GM19328 (cell line): ENCODE measurements around the gene SCTR.

Experiments used
- ATAC-seq: cut with Tn5 transposase; IDR thresholded peaks from one replicate; pipeline ENCODE4 v1.9.1; 2021; ENCODE audit warnings: mild to moderate bottlenecking, moderate library complexity; ENCODE audit not compliant: unreplicated experiment

SCTR gene

DNA sequence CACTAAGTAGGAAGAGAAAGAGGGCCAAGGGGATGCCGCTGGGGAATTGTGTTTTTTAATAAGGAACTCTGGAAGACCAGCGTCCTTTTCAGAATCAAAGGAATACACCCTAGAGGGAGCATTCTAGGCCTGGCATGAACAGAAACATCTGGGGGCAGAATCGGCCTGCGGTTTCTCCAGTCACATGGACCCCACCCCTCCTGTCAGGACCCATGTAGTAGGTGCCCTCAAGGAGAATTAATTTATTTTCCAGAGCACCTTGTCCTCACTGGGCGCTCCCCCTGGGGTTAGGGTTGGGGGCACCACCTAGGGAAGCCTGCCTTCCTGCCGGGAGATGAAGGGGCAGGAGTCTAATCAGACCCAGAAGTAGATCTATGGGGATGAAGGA is 48.4 kb downstream of the SCTR start:
- ATAC-seq = no peak

DNA sequence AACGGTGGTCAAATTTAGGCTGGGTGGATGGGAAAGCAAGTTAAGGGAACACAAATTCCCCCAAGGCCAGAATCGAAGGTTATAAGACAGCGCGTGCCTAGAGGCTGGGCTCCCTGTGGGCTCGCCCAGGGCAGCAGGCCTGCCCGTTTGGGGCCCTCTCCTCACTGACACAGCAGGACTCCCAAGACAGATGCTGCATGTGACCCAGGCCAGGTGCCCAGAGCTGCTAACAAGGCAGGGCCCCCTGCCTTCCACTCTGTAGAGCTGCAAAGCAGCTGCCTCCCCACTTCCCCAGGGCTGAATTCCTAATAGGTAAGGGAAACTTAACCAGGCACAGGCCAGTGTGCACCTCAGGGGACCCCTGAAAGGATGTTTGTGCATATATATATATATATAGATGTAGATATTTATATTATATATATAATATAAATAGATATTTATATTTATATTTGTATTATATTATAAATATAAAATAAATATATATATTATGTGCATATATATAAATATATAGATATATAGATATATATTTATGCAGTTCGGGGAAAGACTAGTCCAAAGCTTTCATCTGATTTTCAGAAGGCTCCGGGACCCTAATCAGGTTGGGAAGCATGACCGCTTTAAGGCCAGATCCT is 48.9 kb downstream of the SCTR start:
- ATAC-seq = no peak

DNA sequence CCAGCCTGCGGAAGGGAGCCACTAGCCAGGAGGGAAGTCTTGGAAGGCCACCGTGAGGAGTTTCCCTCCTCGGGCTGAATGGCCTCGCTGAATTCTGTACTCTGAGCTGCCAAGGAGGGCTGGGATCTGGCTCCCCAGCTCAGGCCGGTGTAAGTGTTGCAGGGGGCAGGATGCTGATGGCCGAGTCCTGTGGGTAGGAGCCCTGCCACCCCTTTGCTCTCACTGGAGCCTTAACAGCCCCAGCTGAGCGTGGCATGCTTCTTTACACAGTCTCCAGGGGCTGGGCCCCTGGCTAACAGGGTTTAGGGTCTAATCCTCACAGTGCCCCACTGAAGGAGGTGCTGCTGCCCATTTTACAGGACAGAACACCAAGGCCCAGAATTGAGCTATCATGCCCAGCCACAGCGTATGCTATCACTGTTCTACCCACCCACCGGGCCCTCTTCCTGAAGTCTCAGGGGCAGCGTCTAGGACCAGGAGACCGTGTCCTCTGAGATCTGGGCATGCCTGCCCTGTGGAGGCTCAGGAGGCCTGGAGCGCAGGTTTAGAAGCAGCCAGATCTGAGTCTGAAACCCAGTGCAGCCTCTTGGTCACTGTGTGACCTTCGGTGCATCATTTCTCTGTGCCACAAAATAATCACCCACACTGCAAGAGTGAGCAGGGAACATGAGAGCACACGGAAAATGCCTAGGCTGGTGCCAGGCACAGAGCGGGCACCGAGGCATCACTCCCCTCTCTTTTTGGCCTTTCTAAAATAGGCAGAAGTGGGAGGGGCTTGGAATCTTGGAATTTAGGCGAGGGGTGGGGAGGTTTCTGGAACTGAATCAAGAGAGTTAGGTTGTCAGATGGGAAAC is 49.7 kb downstream of the SCTR start:
- no peak for ATAC-seq

DNA sequence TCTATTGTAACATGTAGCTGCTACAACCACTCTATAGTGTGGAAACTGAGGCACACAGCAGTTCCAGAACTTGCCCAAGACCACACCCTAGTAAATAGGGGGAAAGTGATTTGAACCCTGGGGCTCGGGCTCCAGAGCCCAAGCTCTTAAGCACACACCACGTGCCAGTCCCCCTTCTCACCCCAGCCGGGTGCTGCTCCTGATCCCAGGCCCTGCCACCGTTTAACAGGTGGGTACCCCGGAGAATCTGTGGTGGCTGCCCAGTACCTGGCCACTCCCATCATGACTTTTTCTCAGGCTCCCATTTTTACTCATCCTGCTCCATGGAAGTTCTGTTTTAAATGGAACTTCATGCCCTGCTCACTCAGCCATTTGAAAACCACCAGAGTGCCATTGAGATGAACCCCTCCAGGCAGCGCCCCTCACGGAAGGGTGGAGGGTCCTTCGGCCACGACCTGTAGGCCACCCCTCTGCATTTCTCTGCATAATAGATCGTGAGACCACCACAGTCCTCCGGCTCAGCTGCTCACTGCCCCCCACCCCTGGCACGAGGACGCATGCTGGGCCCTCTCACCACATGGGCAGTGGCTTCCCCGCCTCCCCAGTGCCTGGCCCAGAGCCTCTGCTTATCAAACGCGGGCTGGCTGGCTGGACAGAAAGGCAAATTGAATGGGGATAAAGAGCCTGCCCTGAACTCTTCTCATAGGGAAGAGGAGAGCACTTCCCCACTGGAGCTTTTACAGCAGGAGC is 50.5 kb downstream of the SCTR start:
- no peak for ATAC-seq

DNA sequence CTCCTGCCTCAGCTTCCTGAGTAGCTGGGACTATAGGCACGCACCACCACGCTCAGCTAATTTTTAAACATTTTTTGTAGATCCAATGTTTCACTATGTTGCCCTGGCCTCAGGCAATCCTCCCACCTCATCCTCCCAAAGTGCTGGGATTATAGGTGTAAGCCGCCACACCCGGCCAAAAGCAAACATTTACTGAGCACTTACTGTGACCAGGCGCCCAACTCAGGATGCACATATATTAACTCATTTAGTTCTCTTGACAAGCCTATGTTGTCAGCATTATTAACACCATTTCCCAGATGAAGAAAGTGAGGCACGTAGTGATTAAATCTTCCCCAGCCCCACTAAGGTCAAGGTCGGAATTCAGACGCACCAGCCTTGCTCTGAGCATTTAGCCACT is 51.5 kb downstream of the SCTR start:
- ATAC-seq = no peak

DNA sequence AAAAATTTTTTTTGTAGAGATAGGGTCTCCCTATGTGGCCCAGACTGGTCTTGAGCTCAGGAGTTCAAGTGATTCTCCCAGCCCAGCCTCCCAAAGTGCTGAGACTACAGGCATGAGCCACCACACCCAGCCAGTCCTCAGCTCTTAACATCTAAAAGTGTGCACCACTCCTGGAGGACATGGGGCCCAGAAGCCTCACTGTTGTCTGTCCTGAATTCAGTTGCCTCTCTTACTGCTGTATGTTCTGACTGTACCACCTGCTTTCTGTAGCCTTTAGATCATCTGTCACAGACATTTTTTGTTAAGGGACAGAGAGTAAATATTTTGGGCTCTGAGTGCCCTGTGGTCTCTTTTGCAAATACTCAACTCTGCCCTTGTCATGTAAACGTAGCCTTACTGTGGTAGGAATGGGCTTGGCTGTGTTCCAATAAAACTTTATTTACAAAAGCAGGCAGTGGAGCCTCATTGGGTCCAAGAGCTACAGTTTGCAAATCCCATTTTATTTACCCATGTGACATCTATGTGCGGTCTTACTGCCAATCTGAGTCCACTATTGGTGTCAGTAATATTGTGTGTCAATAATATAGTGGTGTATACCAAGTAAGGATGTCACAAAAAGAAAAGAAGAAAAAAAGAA is 54.5 kb downstream of the SCTR start:
- ATAC-seq = no peak

DNA sequence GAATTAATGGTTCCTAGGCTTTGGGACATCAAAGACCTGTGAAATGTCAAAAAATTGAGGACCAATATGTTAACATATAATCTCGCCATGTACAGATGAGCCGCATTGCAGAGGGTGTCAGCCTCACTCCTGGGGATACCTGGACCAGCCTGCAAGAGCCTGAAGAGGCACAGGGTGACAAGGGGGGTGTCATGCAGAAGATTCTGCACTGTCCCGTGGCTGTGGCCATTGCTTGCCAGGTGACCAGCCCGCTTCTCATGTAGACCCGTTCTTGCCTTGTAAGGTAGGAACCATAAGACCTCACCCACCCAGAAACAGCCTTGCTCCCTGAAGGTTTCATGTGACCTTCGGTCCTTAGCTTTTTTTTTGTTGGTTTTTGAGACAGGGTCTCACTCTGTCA is 55.2 kb downstream of the SCTR start:
- no peak for ATAC-seq

DNA sequence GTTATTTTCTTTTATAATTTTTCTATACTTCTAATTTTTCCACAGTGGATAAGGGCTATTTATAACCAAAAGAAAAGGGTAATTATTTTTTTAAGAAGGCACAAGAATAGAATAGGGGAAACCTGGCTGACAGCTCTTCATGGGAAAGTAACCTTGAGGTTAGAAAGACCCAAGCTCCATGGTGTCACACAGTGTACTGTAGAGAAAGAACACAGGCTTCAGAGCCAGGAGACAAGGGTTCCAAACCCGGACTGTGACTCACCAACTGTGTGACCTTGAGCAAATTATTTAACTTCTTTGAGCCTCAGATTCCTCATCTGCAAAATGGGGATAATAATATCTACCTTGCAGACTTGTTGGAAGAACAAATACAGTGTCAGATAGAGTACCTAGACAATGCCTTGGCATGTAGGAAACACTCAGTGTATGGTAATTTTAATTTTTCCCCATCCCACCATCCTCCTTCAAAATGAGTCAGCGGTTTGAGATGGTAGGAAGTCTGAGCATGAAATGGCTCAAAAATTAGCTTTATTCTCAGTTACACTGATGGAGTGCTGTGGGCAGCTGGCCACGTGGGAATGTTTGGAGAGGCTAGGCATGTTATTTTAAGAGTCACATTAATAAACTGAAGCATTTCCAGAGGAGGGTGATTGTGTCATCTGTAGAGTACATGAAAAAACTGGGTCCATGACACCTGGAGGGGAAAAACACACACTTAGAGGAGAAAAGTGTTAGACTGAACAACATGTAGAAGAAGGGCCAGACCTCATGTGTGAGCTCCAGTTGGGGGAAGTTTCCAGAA is 55.9 kb downstream of the SCTR start:
- ATAC-seq = no peak

DNA sequence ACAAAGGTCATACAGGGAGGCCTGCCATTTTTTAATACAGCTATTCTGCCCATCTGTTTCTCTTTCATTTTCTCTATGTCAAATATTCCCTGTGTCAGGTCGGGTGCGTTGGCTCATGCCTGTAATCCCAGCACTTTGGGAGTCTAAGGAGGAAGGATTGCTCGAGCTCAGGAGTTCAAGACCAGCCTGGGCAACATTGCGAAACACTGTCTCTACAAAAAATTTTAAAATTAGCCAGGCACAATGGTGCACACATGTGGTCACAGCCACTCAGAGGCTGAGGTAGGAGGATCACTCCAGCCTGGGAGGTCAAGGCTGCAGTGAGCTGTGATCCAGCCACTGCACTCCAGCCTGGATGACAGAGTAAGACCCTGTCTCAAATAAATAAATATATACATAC is 57.9 kb downstream of the SCTR start:
- no peak for ATAC-seq

DNA sequence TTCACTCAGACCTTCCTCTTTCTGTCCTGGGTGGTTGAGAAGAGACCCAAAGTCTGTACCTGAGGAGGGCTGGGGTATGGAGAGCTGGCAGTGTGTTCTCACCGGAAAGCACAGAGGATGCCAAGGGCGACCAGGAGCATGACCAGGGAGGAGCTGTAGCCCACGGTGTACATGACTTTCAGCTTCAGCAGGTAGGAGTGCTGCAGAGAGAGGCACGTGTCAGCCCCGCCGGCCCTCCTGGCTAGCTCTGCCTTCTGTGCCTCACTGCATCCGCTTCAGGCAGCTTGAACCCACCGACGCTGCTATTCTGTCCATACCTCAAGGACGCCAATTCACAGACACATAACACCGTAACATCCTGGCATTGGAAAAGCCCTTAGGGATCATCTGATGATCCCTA is 58.6 kb downstream of the SCTR start:
- ATAC-seq = no peak

DNA sequence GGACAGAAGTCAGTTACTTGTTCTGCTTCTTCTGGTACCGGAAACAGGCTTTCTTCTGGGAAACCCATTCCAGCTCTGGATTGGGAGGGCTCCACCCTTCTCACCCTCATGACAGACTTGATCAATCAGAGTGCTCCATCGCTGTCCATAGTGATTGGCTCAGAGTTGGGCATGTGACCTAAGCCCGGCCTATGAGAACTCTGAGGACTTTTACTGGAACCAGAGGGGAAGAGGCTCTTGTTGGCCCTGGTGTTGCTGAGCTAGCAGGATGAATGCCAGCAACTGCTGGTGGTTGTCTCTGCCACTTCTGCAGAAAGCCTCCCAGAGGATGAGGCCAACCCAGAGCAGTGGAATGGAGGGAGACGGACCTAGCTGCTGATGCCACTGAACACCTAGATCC is 59.3 kb downstream of the SCTR start:
- no peak for ATAC-seq

DNA sequence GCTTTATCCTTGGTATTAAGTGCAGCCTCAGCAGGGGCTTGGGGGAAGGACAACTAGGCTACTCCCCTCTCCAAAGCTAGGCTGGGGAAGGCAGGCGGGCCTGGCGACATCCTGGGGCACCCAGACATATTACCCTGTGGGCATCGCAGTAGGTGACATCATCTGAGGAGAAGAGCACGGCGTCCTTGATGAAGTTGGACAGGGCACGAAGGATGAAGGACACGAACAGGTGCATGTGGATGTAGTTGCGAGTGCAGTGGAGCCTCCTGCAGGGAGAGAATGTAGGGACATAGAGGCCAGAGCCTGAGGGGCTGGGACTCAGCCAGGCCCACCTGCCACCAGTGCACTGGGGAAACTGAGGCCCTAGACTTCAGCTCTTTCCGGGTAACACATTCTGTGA is 60.3 kb downstream of the SCTR start:
- no peak for ATAC-seq

DNA sequence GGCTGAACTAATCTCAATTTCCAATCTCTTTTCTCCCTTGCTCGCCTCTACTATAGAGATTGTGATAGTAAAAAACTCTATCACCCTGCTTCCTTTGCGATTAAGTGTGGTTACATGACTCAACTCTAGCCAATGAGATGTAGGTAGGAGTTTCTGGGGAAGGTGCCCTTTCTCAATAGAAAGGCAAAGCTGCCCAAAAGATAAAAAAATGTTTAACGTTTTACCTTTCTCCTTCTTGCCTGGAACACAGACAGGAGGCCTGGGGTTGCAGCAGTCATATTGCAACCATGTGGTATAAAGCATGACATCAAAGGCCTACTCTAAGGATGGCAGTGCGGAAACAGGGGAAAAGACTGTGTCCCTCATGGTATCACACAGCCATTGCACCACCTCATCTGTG is 61.1 kb downstream of the SCTR start:
- no peak for ATAC-seq

DNA sequence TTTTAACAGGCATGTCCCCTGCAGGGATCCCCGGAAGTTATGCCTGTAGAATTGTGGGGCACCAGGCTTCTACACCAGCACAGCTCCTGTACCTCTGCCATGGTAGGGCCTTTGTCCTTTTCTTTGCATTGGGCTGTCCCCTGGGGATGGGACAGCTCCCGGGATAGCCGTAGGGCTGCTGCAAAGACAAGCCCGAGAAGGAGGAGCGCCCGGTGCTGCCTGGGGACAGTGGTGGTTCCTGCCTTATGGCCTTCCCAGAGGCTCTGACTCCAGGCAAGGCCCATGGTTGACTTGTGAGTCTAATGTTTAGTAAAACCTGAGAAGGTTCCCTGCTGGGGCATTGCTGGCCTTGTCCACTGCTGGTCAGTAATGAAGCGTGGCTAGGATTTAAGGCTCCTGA is 61.7 kb downstream of the SCTR start:
- no peak for ATAC-seq

DNA sequence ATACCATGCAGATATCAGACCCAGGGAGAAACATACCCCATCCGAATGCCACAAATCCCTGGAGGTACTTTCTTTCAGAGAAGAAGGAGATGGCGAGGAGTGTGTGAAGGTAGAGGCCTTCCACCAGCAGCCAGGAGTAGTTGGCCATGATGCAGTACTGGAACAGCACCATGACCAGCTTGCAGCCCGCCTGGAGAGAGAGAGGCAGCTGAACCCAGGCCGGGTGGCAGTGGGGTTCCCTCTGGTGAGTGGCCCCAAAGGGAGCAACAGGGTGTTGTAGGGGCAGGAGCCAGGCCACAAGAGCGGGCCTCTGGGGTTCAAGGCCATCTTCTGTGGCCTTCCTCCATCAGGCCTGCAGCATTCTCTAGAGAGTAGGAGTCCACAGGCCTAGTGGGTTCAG is 62.5 kb downstream of the SCTR start:
- ATAC-seq = no peak

DNA sequence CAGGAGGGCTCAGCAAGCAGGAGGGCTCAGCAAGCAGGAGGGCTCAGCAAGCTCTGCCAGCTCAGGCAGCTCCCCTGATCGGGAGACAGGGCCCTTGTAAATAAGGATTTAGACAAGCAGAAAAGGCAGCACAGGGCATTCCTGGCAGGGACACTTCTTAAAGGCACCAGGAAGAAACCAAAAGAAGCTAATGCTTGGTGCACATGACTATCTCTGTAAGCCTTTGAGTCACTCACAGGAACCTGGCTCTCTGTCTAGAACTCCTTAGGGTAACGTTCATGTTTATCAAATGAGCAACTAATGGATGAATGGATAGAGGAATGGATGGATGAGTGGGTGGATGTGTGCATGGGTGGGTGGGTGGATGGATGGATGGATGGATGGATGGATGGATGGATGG is 64.2 kb downstream of the SCTR start:
- no peak for ATAC-seq

DNA sequence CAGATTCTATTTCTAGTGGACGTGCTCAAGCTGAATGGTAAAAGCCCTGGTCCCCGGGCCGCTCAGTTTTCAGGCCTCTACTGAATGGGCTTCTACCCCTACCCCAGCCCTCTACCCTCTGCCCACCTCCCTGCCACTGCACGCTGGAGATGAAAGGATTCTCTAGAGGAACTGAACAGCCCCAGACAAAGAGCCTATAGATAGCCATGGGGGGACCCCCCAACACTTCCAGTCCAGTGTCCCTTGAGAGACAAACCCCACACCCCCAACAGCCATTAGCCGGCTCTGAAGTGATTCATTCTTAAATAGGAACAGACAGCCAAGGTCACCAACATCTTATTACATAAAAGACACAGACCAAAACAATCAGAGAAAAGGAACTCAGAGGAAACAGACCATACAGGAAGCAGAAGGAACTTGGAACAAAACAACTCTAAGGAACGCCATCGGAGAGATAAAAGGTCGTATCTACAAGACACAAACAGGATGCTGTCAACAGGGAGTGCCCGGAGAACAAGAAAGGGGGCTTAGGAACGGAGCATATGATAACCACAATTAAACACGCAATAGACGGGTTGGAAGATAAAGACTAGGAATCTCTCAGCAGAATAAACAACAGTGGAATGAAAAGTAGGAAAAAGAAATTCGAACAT is 69.1 kb downstream of the SCTR start:
- ATAC-seq = no peak

DNA sequence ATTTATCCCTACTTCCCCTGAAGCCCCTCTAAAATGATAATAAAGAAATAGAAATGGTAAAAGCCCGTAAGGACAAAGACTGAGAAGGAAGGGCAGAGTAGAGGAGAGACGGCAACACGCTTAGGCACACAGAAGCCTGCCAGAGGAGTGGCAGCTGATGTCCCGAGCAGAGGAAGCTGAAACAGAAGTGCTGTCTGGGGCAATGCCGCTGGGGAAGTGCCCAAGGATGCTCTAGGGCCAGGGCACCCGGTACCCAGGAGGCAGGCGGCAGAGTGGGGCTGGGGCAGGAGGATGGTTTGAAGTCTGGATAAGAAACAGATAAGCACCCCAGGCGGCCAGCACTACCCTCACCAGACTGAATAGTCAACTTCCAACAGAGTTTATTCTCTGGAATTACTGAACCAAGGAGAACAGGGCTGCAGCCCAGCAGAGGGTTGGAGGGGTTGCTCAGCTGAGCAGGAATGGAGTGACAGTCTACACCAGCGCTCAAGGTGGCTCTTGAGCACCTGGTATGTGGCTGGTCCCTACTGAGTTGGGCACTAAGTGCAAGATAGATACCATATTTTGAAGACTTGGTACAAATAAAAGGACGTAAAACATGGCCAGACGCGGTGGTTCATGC is 70.2 kb downstream of the SCTR start:
- ATAC-seq = no peak

DNA sequence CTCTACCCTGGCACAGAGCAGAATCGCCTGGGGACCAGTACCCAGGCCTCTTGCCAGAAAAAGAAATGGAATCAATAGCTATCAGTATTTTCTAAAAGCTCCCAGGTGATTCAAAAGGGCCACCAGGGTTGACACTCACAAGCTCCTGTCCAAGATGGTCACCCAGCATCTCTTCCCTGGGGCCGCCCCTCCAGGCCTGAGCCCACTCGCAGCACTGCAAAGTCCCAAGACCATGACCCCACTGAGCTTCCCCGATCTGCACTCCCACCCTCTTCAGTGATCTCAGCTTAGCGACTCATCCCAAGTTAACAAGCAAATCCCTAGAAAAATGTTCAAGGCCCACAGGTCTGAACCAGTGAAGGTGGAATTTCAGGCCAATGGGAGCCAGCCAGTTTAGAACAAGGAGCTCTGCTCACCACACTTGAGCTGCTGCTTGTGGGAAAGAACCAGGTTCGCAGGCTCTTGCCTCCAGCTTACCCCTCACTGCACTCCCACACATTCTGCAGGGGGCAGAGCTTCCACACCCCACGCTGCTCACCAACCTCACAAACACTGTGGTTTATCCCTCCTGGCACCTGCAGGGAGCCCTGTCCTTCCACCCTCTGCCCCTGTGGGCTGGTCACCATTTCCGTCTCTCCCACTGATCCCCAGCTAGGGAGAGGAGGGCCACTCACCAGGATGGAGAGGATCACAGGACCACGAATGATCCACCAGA is 72.8 kb downstream of the SCTR start:
- no peak for ATAC-seq
